ENCODE results near the gene XRN1. TPM values are rescaled to one million over a fixed set of nuclear protein-coding genes. Genes with fewer than 3 reads are reported as not detected.

Gene XRN1, protein sequence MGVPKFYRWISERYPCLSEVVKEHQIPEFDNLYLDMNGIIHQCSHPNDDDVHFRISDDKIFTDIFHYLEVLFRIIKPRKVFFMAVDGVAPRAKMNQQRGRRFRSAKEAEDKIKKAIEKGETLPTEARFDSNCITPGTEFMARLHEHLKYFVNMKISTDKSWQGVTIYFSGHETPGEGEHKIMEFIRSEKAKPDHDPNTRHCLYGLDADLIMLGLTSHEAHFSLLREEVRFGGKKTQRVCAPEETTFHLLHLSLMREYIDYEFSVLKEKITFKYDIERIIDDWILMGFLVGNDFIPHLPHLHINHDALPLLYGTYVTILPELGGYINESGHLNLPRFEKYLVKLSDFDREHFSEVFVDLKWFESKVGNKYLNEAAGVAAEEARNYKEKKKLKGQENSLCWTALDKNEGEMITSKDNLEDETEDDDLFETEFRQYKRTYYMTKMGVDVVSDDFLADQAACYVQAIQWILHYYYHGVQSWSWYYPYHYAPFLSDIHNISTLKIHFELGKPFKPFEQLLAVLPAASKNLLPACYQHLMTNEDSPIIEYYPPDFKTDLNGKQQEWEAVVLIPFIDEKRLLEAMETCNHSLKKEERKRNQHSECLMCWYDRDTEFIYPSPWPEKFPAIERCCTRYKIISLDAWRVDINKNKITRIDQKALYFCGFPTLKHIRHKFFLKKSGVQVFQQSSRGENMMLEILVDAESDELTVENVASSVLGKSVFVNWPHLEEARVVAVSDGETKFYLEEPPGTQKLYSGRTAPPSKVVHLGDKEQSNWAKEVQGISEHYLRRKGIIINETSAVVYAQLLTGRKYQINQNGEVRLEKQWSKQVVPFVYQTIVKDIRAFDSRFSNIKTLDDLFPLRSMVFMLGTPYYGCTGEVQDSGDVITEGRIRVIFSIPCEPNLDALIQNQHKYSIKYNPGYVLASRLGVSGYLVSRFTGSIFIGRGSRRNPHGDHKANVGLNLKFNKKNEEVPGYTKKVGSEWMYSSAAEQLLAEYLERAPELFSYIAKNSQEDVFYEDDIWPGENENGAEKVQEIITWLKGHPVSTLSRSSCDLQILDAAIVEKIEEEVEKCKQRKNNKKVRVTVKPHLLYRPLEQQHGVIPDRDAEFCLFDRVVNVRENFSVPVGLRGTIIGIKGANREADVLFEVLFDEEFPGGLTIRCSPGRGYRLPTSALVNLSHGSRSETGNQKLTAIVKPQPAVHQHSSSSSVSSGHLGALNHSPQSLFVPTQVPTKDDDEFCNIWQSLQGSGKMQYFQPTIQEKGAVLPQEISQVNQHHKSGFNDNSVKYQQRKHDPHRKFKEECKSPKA (N-terminal part only)
- polyA plus RNA-seq (2013, experiment 1 of 2) = 10.5 TPM
- polyA plus RNA-seq (2013, experiment 2 of 2) = 10.0 TPM

DNA sequence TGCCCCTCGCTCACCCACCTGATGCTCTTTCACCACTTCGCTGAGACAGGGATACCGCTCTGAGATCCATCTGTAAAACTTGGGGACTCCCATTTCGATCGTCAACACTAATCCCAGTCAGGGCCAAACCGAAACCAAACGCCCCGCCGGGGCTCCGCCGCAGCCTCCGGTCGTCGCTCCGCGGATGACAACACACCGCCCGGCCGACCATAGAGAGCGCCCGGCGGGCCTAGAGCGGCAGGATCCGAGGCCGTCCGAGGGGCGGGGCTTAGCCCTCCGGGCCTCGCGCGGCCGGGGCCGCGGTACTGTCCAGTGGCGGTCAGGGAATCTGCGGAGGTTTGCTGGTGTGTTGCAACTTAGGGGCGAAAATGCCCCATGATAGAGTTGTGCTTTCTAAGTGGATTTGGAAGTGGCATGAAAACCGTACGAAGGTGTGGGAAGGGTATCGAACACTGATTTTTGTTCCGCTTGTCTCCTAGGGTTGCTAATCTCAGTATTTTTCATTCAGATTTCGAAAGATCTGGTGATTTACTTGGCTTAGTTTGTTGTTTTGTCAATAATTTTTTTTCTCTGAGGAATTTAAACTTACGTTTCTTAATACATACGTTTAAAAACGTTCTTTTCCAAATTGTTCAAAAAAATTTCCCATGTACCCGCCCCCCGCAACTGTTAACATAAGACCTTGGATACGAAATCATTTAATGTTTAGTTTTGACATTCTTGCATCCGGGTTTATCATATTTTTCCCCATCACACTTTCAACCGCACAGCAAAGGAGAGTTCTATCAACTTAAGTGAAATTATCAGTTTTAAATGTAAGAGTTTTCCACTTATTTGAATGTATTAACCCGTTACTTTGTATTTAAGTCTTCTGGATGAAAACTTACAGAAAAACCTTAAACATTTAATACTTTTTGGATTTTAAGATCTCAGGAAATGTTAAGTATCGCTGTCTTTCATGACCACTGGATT lies at the start of gene XRN1:
Gene XRN1 (minus strand): TSS at position 186 of the 972 bp plus-strand sequence. CDS start 93 bp downstream, at position 93.
- H3K27me3 ChIP-seq (ENCODE audit: control insufficient read depth in 3 of 3, insufficient read depth in 3 of 3, low read depth in 1 of 3, low read length in 3 of 3) = no peaks in the 10 kb centered on the region
- no peak within 1 kb of the TSS for H4K91ac ChIP-seq (ENCODE audit: low read depth, low read length, poor library complexity)
- H3K23ac ChIP-seq (ENCODE audit: low read depth, low read length, poor library complexity) = peak within 1 kb of the TSS; percentile 47
- H3K14ac ChIP-seq (ENCODE audit: low read length) = no peak within 1 kb of the TSS
- H2BK12ac ChIP-seq (ENCODE audit: low read length) = no peak within 1 kb of the TSS
- peak within 1 kb of the TSS; percentile 67 for H3K4me2 ChIP-seq (ENCODE audit: insufficient read depth, low read length, poor library complexity, severe bottlenecking)
- no peak within 1 kb of the TSS for H4K8ac ChIP-seq (ENCODE audit: low read depth, low read length)
- peak within 1 kb of the TSS; percentile 74 for H3K18ac ChIP-seq (ENCODE audit: low read length)
- no peak within 1 kb of the TSS for H2BK5ac ChIP-seq (ENCODE audit: low read length)
- H3K9ac ChIP-seq (ENCODE audit: low read depth, low read length, poor library complexity) = peak within 1 kb of the TSS; percentile 90
- H3K36me3 ChIP-seq (replicated peaks in 1 of 2; ENCODE audit: control insufficient read depth in 2 of 2, insufficient read depth in 2 of 2, low read length in 2 of 2) = peaks cover 0 to 42% of the 10 kb centered on the region in 2 donors
- peak within 1 kb of the TSS; percentile 86 for H2AFZ ChIP-seq (ENCODE audit: low read length)
- peaks cover 0 to 7% of the 10 kb centered on the region in 2 donors for H3K4me1 ChIP-seq (ENCODE audit: control insufficient read depth in 2 of 2, insufficient read depth in 1 of 2, low read depth in 1 of 2, low read length in 2 of 2)
- H3K4me3 ChIP-seq (ENCODE audit: low read length in 2 of 2) = peak within 1 kb of the TSS; percentile 90 to 100
- no peak within 1 kb of the TSS for H3K4ac ChIP-seq (ENCODE audit: low read length)
- no peaks in the 10 kb centered on the region for H3K79me1 ChIP-seq (ENCODE audit: low read depth, low read length)
- WGBS, 2 donors (ENCODE audit: extremely low coverage in 2 of 2, insufficient read length in 2 of 2, insufficient replicate concordance in 1 of 2) = no CpG with 5 or more reads among the region's 52 CpGs
- no peak within 1 kb of the TSS for H2BK15ac ChIP-seq (ENCODE audit: low read length)
- H3K9me3 ChIP-seq (replicated peaks in 1 of 2; ENCODE audit: control insufficient read depth in 2 of 2, insufficient read depth in 1 of 2, low read depth in 1 of 2, low read length in 2 of 2) = peaks cover 0 to 7% of the 10 kb centered on the region in 2 donors
- peak within 1 kb of the TSS; percentile 72 for H3K27ac ChIP-seq (replicated peaks; ENCODE audit: low read length)
- no peak within 1 kb of the TSS for H2BK120ac ChIP-seq (ENCODE audit: low read depth, low read length)
- no peak within 1 kb of the TSS for H2AK5ac ChIP-seq (ENCODE audit: low read depth, low read length)
- DNase-seq (ENCODE audit: low spot score) = peak; percentile 92

DNA sequence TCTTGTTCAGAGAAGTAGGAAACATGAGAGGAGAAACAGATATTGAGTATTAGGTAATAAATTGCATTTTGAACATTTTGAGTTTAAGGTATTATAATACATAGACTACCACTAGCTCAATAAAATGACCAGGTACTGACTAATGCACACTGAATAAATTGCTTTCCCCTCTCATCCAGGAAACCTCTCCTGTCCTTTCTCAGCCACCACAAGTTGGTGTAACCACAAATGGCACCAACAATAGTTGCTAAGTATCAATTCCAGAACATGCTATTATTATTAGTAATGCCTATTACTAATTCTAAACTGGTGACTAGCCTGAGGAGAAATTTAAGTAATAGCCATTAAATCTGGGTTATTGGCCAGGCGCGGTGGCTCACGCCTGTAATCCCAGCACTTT lies 47.3 kb upstream of the XRN1 start:
- no peak overlapping the region for H4K8ac ChIP-seq (ENCODE audit: low read depth, low read length)
- no peak for DNase-seq (ENCODE audit: low spot score)
- no peak overlapping the region for H3K14ac ChIP-seq (ENCODE audit: low read length)
- no peak overlapping the region for H2BK120ac ChIP-seq (ENCODE audit: low read depth, low read length)
- H2AFZ ChIP-seq (ENCODE audit: low read length) = no peak overlapping the region
- H3K36me3 ChIP-seq (replicated peaks in 1 of 2; ENCODE audit: control insufficient read depth in 2 of 2, insufficient read depth in 2 of 2, low read length in 2 of 2) = peaks cover 5 to 83% of the 10 kb centered on the region in 2 donors
- H3K18ac ChIP-seq (ENCODE audit: low read length) = no peak overlapping the region
- no peak overlapping the region for H2BK15ac ChIP-seq (ENCODE audit: low read length)
- H3K9me3 ChIP-seq (replicated peaks in 1 of 2; ENCODE audit: control insufficient read depth in 2 of 2, insufficient read depth in 1 of 2, low read depth in 1 of 2, low read length in 2 of 2) = peaks cover 0 to 1% of the 10 kb centered on the region in 2 donors
- H3K23ac ChIP-seq (ENCODE audit: low read depth, low read length, poor library complexity) = no peak overlapping the region
- H3K9ac ChIP-seq (ENCODE audit: low read depth, low read length, poor library complexity) = no peak overlapping the region
- no CpG with 5 or more reads among the region's 3 CpGs for WGBS, 2 donors (ENCODE audit: extremely low coverage in 2 of 2, insufficient read length in 2 of 2, insufficient replicate concordance in 1 of 2)
- no peaks in the 10 kb centered on the region for H3K79me1 ChIP-seq (ENCODE audit: low read depth, low read length)
- no peak overlapping the region for H2BK12ac ChIP-seq (ENCODE audit: low read length)
- no peaks in the 10 kb centered on the region for H3K27me3 ChIP-seq (ENCODE audit: control insufficient read depth in 3 of 3, insufficient read depth in 3 of 3, low read depth in 1 of 3, low read length in 3 of 3)
- H4K91ac ChIP-seq (ENCODE audit: low read depth, low read length, poor library complexity) = no peak overlapping the region
- no peak overlapping the region for H3K4me2 ChIP-seq (ENCODE audit: insufficient read depth, low read length, poor library complexity, severe bottlenecking)
- H3K4ac ChIP-seq (ENCODE audit: low read length) = no peak overlapping the region
- peaks cover 0 to 3% of the 10 kb centered on the region in 2 donors for H3K4me1 ChIP-seq (ENCODE audit: control insufficient read depth in 2 of 2, insufficient read depth in 1 of 2, low read depth in 1 of 2, low read length in 2 of 2)
- H3K27ac ChIP-seq (replicated peaks; ENCODE audit: low read length) = no peak overlapping the region
- H2AK5ac ChIP-seq (ENCODE audit: low read depth, low read length) = no peak overlapping the region
- no peak overlapping the region for H2BK5ac ChIP-seq (ENCODE audit: low read length)
- no peak overlapping the region for H3K4me3 ChIP-seq (ENCODE audit: low read length in 2 of 2)

DNA sequence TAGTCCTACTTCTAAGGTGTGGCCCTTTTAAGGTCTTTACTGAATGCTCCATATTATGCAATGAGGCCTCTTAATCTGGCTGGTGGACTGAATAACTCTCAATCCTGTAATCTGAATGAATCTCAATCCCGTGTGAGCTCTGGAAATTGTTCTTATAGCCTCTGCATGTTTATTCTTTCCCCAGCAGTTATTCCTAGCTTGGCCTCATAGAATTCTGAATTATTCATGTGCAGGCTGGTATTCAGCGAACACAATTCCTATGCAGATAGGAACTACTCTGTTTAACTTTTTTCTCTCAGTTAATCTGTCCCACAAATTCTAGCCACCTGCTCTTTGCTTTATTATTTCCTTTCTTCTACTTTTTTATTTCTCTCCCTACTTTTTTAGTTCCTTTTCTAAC lies 44.3 kb upstream of the XRN1 start:
- Histone ChIP-seq H3K4ac (ENCODE audit: low read length) (no peak overlapping the region), H3K9me3 (replicated peaks in 1 of 2; ENCODE audit: control insufficient read depth in 2 of 2, insufficient read depth in 1 of 2, low read depth in 1 of 2, low read length in 2 of 2) (peaks cover 0 to 1% of the 10 kb centered on the region in 2 donors), H3K23ac (ENCODE audit: low read depth, low read length, poor library complexity) (no peak overlapping the region), H4K91ac (ENCODE audit: low read depth, low read length, poor library complexity) (no peak overlapping the region), H2AK5ac (ENCODE audit: low read depth, low read length) (no peak overlapping the region), H3K36me3 (replicated peaks in 1 of 2; ENCODE audit: control insufficient read depth in 2 of 2, insufficient read depth in 2 of 2, low read length in 2 of 2) (peaks cover 5 to 89% of the 10 kb centered on the region in 2 donors), H2BK5ac (ENCODE audit: low read length) (no peak overlapping the region), H3K4me2 (ENCODE audit: insufficient read depth, low read length, poor library complexity, severe bottlenecking) (no peak overlapping the region), H2BK15ac (ENCODE audit: low read length) (no peak overlapping the region), H3K27ac (replicated peaks; ENCODE audit: low read length) (no peak overlapping the region), H3K4me1 (ENCODE audit: control insufficient read depth in 2 of 2, insufficient read depth in 1 of 2, low read depth in 1 of 2, low read length in 2 of 2) (peaks cover 0 to 3% of the 10 kb centered on the region in 2 donors), H2BK120ac (ENCODE audit: low read depth, low read length) (no peak overlapping the region), H3K4me3 (ENCODE audit: low read length in 2 of 2) (no peak overlapping the region), H3K9ac (ENCODE audit: low read depth, low read length, poor library complexity) (no peak overlapping the region), H3K14ac (ENCODE audit: low read length) (no peak overlapping the region), H2BK12ac (ENCODE audit: low read length) (no peak overlapping the region), H2AFZ (ENCODE audit: low read length) (no peak overlapping the region), H3K18ac (ENCODE audit: low read length) (no peak overlapping the region), H4K8ac (ENCODE audit: low read depth, low read length) (no peak overlapping the region), H3K79me1 (ENCODE audit: low read depth, low read length) (no peaks in the 10 kb centered on the region), H3K27me3 (ENCODE audit: control insufficient read depth in 3 of 3, insufficient read depth in 3 of 3, low read depth in 1 of 3, low read length in 3 of 3) (no peaks in the 10 kb centered on the region)
- DNase-seq (ENCODE audit: low spot score) = no peak
- WGBS, 2 donors (ENCODE audit: extremely low coverage in 2 of 2, insufficient read length in 2 of 2, insufficient replicate concordance in 1 of 2) = no CpG with 5 or more reads among the region's 2 CpGs

Measured in neuronal stem cell (in vitro differentiated cells).